SK-N-SH (cell line): Measurements from ENCODE around the gene SMOC1. TPM values are rescaled to one million over a fixed set of nuclear protein-coding genes. Genes with fewer than 3 reads are reported as not detected.

Experiments
- CTCF ChIA-PET: fragments of 300-600, 350-600 bp; formaldehyde crosslinking; extraction: SDS; loops from one replicate; lab custom pipeline; 2021; lab: Yijun Ruan, JAX
- POLR2A ChIA-PET: fragments of 350-600 bp; sonication (Branson Sonifier 250); formaldehyde crosslinking; extraction: SDS; loops from one replicate; lab custom pipeline; 2020; ENCODE audit warnings: antibody characterized with exemption, inconsistent platforms; lab: Yijun Ruan, JAX
- DNase-seq: peaks from one replicate; pipeline ENCODE4 v3.0.0; 2012
- H2AFZ ChIP-seq: fragments of 200-600 bp; sonication (generic); 2 replicates; pipeline ENCODE4 v1.8.1; 2016; ENCODE audit warnings: antibody characterized with exemption, mild to moderate bottlenecking, low read depth
- H3F3A ChIP-seq: fragments of 200-600 bp; sonication (generic); replicated peaks from 2 replicates; pipeline ENCODE3; 2016; ENCODE audit warnings: antibody characterized with exemption, mild to moderate bottlenecking; ENCODE audit not compliant: insufficient read depth
- H3K27ac ChIP-seq, 2 experiments: fragments of 200-500 bp in 1 of 2; fragments of 200-600 bp in 1 of 2; sonication (Bioruptor generic) in 1 of 2; sonication (generic), shearing (Covaris generic) in 1 of 2; 2 replicates each; pipeline versions ENCODE4 v1.5.1 to v1.6.1; 2014 to 2016; ENCODE audit warnings: low read depth in 2 of 2, inconsistent platforms in 1 of 2, low read length in 1 of 2, mild to moderate bottlenecking in 1 of 2, mixed read lengths in 1 of 2
- H3K27me3 ChIP-seq: fragments of 200-600 bp; sonication (generic), shearing (Covaris generic); 2 replicates; pipeline ENCODE4 v1.6.1; 2016; ENCODE audit warnings: mixed run types; ENCODE audit not compliant: insufficient read depth
- H3K36me3 ChIP-seq, 2 experiments: fragments of 200-500 bp in 1 of 2; fragments of 200-600 bp in 1 of 2; sonication (Bioruptor generic) in 1 of 2; sonication (generic) in 1 of 2; replicated peaks in 1 of 2; 2 replicates each; pipeline versions ENCODE3 to v1.5.1; 2014 to 2016; ENCODE audit warnings: low read length in 1 of 2, mild to moderate bottlenecking in 1 of 2; ENCODE audit not compliant: insufficient read depth in 2 of 2, control insufficient read depth in 1 of 2
- H3K4me1 ChIP-seq, 2 experiments: fragments of 200-500 bp in 1 of 2; fragments of 200-600 bp in 1 of 2; sonication (Bioruptor generic) in 1 of 2; sonication (generic), shearing (Covaris generic) in 1 of 2; 2 replicates each; pipeline versions ENCODE4 v1.5.1 to v1.6.1; 2014 to 2016; ENCODE audit warnings: low read depth in 1 of 2, low read length in 1 of 2, mixed run types in 1 of 2; ENCODE audit not compliant: insufficient read depth in 2 of 2, control insufficient read depth in 1 of 2
- H3K4me2 ChIP-seq: fragments of 200-600 bp; sonication (generic), shearing (Covaris generic); 2 replicates; pipeline ENCODE4 v1.6.1; 2017; ENCODE audit warnings: mixed run types
- H3K4me3 ChIP-seq, 2 experiments: fragments of 200-500 bp in 1 of 2; fragments of 200-600 bp in 1 of 2; sonication (Bioruptor generic) in 1 of 2; sonication (generic), shearing (Covaris generic) in 1 of 2; 2 replicates each; pipeline versions ENCODE4 v1.5.1 to v1.8.1; 2014 to 2016; ENCODE audit warnings: low read depth in 2 of 2, inconsistent platforms in 1 of 2, low read length in 1 of 2, mild to moderate bottlenecking in 1 of 2, mixed read lengths in 1 of 2, moderate library complexity in 1 of 2
- H3K79me2 ChIP-seq: fragments of 200-600 bp; sonication (generic); 2 replicates; pipeline ENCODE4 v1.8.1; 2017; ENCODE audit warnings: mild to moderate bottlenecking; ENCODE audit not compliant: insufficient read depth
- H3K9ac ChIP-seq: fragments of 200-600 bp; sonication (generic); 2 replicates; pipeline ENCODE4 v1.6.1; 2017; ENCODE audit warnings: mixed run types
- H3K9me2 ChIP-seq: fragments of 200-600 bp; sonication (generic); 2 replicates; pipeline ENCODE4 v1.6.1; 2017; ENCODE audit warnings: mixed run types
- H3K9me3 ChIP-seq: fragments of 200-600 bp; sonication (generic); 2 replicates; pipeline ENCODE4 v1.6.1; 2017; ENCODE audit warnings: mixed run types, mild to moderate bottlenecking, moderate library complexity
- H4K20me1 ChIP-seq: fragments of 200-600 bp; sonication (generic); 2 replicates; pipeline ENCODE4 v1.6.1; 2017; ENCODE audit warnings: mild to moderate bottlenecking, mixed run types; ENCODE audit not compliant: insufficient read depth
- EZH2phosphoT487 ChIP-seq: fragments of 200-600 bp; sonication (generic); IDR thresholded peaks from 2 replicates; pipeline ENCODE4 v1.6.1; 2017; ENCODE audit warnings: low read depth, mixed run types, mild to moderate bottlenecking, antibody characterized with exemption, moderate library complexity, borderline replicate concordance
- FOXM1 ChIP-seq: IDR thresholded peaks from 2 replicates; pipeline ENCODE4 v1.4.0; 2012; ENCODE audit warnings: low read depth, mild to moderate bottlenecking
- MEF2A ChIP-seq: IDR thresholded peaks from 2 replicates; pipeline ENCODE4 v1.4.0; 2012; ENCODE audit warnings: low read depth, borderline replicate concordance
- MXI1 ChIP-seq: IDR thresholded peaks from 2 replicates; pipeline ENCODE4 v1.6.1; 2012; ENCODE audit warnings: mild to moderate bottlenecking, low read depth, low read length, improper control_type of control experiment
- NFIC ChIP-seq: IDR thresholded peaks from 2 replicates; pipeline ENCODE4 v1.4.0; 2012; ENCODE audit warnings: borderline replicate concordance
- POLR2AphosphoS5 ChIP-seq: IDR thresholded peaks from 2 replicates; pipeline ENCODE4 v1.6.1; 2012; ENCODE audit warnings: low read depth, low read length
- RFX5 ChIP-seq: IDR thresholded peaks from 2 replicates; pipeline ENCODE4 v1.6.1; 2012; ENCODE audit warnings: mild to moderate bottlenecking, improper control_type of control experiment, low read length
- RXRA ChIP-seq: IDR thresholded peaks from 2 replicates; pipeline ENCODE4 v1.4.0; 2012; ENCODE audit warnings: low read depth, mild to moderate bottlenecking, borderline replicate concordance
- SIN3A ChIP-seq: IDR thresholded peaks from 2 replicates; pipeline ENCODE4 v1.6.1; 2012; ENCODE audit warnings: low read depth, mild to moderate bottlenecking, low read length, moderate library complexity, borderline replicate concordance
- YY1 ChIP-seq: IDR thresholded peaks from 2 replicates; pipeline ENCODE4 v1.4.0; 2012; ENCODE audit warnings: low read depth, mild to moderate bottlenecking
- WGBS: methylation state at CpG from one replicate; pipeline ENCODE4 v1.1.6; 2017; ENCODE audit warnings: low lambda C conversion rate; 5-methylcytosine and 5-hydroxymethylcytosine counted together
- polyA plus RNA-seq, 3 experiments: library from polyadenylated mRNA; depleted of rRNA; stranded (reverse); fragments of >200 nt; gene quantifications; 2 replicates each; pipeline ENCODE4 v1.2.3, GENCODE V29; 2012
- TF ChIP-seq, protein P1 (sequence below): IDR thresholded peaks from 2 replicates; pipeline ENCODE4 v1.4.0; 2012; ENCODE audit warnings: low read depth
- TF ChIP-seq, protein P2 (sequence below): fragments of 200-600 bp; sonication (generic); IDR thresholded peaks from 2 replicates; pipeline ENCODE4 v1.6.1; 2017; ENCODE audit warnings: antibody characterized with exemption, mild to moderate bottlenecking, moderate library complexity
- TF ChIP-seq, protein P3 (sequence below): IDR thresholded peaks from 2 replicates; pipeline ENCODE4; 2012
- TF ChIP-seq, protein P4 (sequence below): fragments of 150-350 bp; IDR thresholded peaks from 2 replicates; pipeline ENCODE4 v1.6.1; 2016; ENCODE audit warnings: mild to moderate bottlenecking, low read depth, low read length
- TF ChIP-seq, protein P5 (sequence below): fragments of 150-350 bp; IDR thresholded peaks from 2 replicates; pipeline ENCODE4 v1.6.1; 2017; ENCODE audit warnings: antibody characterized with exemption, low read length, low read depth, borderline replicate concordance

SMOC1 gene
- polyA plus RNA-seq, 1 of the 3 experiments (the other 2 are of a cell fraction) = not detected

DNA sequence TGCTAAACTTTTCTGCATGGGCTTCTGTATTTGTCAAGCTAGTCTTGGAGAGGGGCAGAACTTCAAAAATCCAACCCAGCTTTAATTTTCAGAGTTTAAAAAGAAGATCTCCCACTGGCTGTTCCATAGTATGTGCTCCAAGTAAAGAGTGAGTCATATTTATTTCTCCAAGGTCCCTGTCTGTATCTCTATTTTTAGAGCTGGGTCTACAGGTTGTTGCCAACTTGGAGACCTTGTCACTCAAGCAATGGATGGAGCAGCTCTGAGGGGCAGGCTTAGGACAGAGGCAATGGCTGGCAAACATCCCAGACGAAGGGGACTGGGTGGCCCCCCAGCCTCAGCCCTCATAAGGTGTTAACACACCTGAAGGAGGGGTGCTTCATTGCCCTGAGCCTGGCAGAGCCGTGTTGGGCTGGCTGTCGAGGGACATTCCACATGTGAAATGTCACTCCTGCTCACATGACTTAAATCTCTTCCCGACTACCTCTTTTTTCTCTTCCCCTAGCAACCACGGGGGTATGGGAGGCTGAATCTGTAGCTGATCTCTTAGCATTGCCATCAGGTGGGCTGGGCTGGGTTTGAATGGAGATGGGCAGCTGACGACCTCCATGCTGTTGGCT is 103.1 kb downstream of the SMOC1 start (continued):
- TF ChIP-seq FOXM1 = no peak

DNA sequence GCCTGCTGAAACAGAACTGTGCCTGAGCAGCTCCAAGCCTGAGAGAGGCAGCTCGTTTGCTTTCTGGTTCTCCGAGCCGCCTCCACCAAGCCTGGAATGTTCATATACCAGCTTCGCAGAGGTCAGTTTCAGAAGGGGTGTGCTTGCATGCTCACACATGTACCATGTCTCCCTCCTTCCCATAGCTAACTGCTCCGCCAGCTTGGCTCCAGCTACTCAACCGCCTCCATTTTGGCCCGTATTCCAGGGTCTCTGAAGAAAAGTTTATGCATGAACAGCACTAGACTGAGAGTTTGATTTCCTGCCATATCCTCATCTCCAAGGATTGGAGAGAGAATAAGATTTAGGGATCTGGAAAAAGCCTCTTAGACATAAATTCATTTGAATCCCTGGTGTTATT is 103.7 kb downstream of the SMOC1 start:
- Histone ChIP-seq H3K27ac (no peak overlapping the region), H3K9me2 (no peaks in the 10 kb centered on the region), H3K4me1 (no peaks in the 10 kb centered on the region), H3K9me3 (no peaks in the 10 kb centered on the region), H3K79me2 (no peaks in the 10 kb centered on the region), H3F3A (no peaks in the 10 kb centered on the region), H3K9ac (no peak overlapping the region), H2AFZ (no peak overlapping the region), H3K27me3 (no peaks in the 10 kb centered on the region), H4K20me1 (no peaks in the 10 kb centered on the region)
- WGBS = 31% methylated on average over 7 of the region's 7 CpGs
- no peak for DNase-seq
- POLR2A ChIA-PET = no interaction called here
- TF ChIP-seq MEF2A (no peak), YY1 (no peak), EZH2phosphoT487 (no peak), FOXM1 (no peak), RFX5 (no peak), RXRA (no peak), MXI1 (no peak), NFIC (no peak), SIN3A (no peak), POLR2AphosphoS5 (no peak)
- TF ChIP-seq, protein P1, sequence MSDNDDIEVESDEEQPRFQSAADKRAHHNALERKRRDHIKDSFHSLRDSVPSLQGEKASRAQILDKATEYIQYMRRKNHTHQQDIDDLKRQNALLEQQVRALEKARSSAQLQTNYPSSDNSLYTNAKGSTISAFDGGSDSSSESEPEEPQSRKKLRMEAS = no peak
- TF ChIP-seq, protein P2, sequence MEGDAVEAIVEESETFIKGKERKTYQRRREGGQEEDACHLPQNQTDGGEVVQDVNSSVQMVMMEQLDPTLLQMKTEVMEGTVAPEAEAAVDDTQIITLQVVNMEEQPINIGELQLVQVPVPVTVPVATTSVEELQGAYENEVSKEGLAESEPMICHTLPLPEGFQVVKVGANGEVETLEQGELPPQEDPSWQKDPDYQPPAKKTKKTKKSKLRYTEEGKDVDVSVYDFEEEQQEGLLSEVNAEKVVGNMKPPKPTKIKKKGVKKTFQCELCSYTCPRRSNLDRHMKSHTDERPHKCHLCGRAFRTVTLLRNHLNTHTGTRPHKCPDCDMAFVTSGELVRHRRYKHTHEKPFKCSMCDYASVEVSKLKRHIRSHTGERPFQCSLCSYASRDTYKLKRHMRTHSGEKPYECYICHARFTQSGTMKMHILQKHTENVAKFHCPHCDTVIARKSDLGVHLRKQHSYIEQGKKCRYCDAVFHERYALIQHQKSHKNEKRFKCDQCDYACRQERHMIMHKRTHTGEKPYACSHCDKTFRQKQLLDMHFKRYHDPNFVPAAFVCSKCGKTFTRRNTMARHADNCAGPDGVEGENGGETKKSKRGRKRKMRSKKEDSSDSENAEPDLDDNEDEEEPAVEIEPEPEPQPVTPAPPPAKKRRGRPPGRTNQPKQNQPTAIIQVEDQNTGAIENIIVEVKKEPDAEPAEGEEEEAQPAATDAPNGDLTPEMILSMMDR = no peak
- TF ChIP-seq, protein P3, sequence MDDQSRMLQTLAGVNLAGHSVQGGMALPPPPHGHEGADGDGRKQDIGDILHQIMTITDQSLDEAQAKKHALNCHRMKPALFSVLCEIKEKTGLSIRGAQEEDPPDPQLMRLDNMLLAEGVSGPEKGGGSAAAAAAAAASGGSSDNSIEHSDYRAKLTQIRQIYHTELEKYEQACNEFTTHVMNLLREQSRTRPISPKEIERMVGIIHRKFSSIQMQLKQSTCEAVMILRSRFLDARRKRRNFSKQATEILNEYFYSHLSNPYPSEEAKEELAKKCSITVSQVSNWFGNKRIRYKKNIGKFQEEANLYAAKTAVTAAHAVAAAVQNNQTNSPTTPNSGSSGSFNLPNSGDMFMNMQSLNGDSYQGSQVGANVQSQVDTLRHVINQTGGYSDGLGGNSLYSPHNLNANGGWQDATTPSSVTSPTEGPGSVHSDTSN = no peak
- TF ChIP-seq, protein P4, sequence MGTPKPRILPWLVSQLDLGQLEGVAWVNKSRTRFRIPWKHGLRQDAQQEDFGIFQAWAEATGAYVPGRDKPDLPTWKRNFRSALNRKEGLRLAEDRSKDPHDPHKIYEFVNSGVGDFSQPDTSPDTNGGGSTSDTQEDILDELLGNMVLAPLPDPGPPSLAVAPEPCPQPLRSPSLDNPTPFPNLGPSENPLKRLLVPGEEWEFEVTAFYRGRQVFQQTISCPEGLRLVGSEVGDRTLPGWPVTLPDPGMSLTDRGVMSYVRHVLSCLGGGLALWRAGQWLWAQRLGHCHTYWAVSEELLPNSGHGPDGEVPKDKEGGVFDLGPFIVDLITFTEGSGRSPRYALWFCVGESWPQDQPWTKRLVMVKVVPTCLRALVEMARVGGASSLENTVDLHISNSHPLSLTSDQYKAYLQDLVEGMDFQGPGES = no peak
- TF ChIP-seq, protein P5, sequence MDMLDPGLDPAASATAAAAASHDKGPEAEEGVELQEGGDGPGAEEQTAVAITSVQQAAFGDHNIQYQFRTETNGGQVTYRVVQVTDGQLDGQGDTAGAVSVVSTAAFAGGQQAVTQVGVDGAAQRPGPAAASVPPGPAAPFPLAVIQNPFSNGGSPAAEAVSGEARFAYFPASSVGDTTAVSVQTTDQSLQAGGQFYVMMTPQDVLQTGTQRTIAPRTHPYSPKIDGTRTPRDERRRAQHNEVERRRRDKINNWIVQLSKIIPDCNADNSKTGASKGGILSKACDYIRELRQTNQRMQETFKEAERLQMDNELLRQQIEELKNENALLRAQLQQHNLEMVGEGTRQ = no peak
- TF ChIP-seq, all 33 proteins: peak for 0
- CTCF ChIA-PET = interaction anchor here (0.9 to 2.0 kb wide), 4 partner anchors 32 to 164 kb away, joined by 3 to 6 read pairs (median 4); no protein-coding TSS in a partner anchor
- H3K4me2 ChIP-seq = no peak overlapping the region
- H3K36me3 ChIP-seq = no peaks in the 10 kb centered on the region
- no peak overlapping the region for H3K4me3 ChIP-seq
